ENCODE measurements around the gene OLFML2B. TPM values are rescaled to one million over a fixed set of nuclear protein-coding genes. Genes with fewer than 3 reads are reported as not detected.
A peak's percentile ranks its signal among the peaks of the same experiment; 100 is the strongest.

The OLFML2B gene
- polyA plus RNA-seq, 1 of the 3 experiments (the other 2 are of a cell fraction) = 7.3 TPM

- TF ChIP-seq RXRA (IDR thresholded peaks at IDR 0.05; ENCODE audit: borderline replicate concordance, low read depth) = no peak
- no peak for TF ChIP-seq EP300 (IDR thresholded peaks at IDR 0.05; ENCODE audit: borderline replicate concordance in 1 of 2, low read depth in 1 of 2, low read length in 1 of 2)
- TF ChIP-seq SIN3A (IDR thresholded peaks at IDR 0.05; ENCODE audit: borderline replicate concordance, low read depth, low read length) = no peak
- TF ChIP-seq, protein P1, sequence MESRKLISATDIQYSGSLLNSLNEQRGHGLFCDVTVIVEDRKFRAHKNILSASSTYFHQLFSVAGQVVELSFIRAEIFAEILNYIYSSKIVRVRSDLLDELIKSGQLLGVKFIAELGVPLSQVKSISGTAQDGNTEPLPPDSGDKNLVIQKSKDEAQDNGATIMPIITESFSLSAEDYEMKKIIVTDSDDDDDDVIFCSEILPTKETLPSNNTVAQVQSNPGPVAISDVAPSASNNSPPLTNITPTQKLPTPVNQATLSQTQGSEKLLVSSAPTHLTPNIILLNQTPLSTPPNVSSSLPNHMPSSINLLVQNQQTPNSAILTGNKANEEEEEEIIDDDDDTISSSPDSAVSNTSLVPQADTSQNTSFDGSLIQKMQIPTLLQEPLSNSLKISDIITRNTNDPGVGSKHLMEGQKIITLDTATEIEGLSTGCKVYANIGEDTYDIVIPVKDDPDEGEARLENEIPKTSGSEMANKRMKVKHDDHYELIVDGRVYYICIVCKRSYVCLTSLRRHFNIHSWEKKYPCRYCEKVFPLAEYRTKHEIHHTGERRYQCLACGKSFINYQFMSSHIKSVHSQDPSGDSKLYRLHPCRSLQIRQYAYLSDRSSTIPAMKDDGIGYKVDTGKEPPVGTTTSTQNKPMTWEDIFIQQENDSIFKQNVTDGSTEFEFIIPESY (IDR thresholded peaks at IDR 0.05; ENCODE audit: borderline replicate concordance, low read depth) = no peak
- TF ChIP-seq PBX3 (IDR thresholded peaks at IDR 0.05) = peak; percentile 15; the same call in 1 of the 2 replicates
- peak; percentile 16; the same call in 1 of the 2 replicates for TF ChIP-seq NFIC (IDR thresholded peaks at IDR 0.05; ENCODE audit: borderline replicate concordance)
- TF ChIP-seq JUND (IDR thresholded peaks at IDR 0.05) = peak; percentile 30; the same call in 1 of the 2 replicates
- no peak for TF ChIP-seq RFX5 (IDR thresholded peaks at IDR 0.05; ENCODE audit: low read length)
- TF ChIP-seq, protein P2, sequence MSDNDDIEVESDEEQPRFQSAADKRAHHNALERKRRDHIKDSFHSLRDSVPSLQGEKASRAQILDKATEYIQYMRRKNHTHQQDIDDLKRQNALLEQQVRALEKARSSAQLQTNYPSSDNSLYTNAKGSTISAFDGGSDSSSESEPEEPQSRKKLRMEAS (IDR thresholded peaks at IDR 0.05; ENCODE audit: low read depth) = no peak
These were observed 20.4 kb downstream of the OLFML2B start (continued) for GRCh38 chr1:162003061-162003829.

DNA sequence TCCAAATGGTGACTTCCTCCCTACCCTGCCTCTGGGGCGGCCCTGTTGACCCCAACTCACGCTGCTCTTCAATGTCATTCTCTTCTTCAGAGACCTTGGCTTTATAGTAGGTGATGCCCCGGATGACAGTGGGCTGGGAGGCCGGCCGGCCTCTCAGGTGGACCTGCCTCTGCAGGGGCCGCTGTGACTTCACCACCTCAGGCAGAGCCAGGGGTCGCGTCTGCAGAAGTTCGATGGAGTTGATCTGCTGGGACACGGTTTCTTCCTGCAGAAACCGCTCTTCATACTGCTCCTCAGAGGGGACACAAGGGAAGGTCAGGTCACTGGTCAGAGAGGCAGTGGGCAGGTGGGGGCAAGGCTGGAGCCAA lies 23.6 kb downstream of the OLFML2B start:
- no peaks in the 10 kb centered on the region for H3K9me2 ChIP-seq
- H3K9me3 ChIP-seq = no peaks in the 10 kb centered on the region
- no peak overlapping the region for H3K27ac ChIP-seq (ENCODE audit: low read depth in 2 of 2, low read length in 1 of 2)
- H3K9ac ChIP-seq = no peak overlapping the region
- H3K4me3 ChIP-seq (ENCODE audit: low read depth in 2 of 2, low read length in 1 of 2) = no peak overlapping the region
- no peak overlapping the region for H3K4me2 ChIP-seq
- H3K27me3 ChIP-seq (ENCODE audit: insufficient read depth) = no peaks in the 10 kb centered on the region
- ChIA-PET CTCF (interaction anchor here (1.5 kb wide), 1 partner anchor 37 kb away, joined by 3 read pairs; no protein-coding TSS in a partner anchor), POLR2A (no interaction called here)
- no peaks in the 10 kb centered on the region for H3K79me2 ChIP-seq (ENCODE audit: insufficient read depth)
- H3K4me1 ChIP-seq (ENCODE audit: control insufficient read depth in 1 of 2, insufficient read depth in 2 of 2, low read depth in 1 of 2, low read length in 1 of 2) = peaks cover 9 to 11% of the 10 kb centered on the region in 2 experiments; a peak in 2 of 4 replicates
- H3K36me3 ChIP-seq (replicated peaks in 1 of 2; ENCODE audit: control insufficient read depth in 1 of 2, insufficient read depth in 2 of 2, low read length in 1 of 2) = peaks cover 0 to 9% of the 10 kb centered on the region in 2 experiments
- H4K20me1 ChIP-seq (ENCODE audit: insufficient read depth) = no peaks in the 10 kb centered on the region
- TF ChIP-seq SMC3 (IDR thresholded peaks at IDR 0.05; ENCODE audit: low read depth, low read length) (no peak), FOSL2 (IDR thresholded peaks at IDR 0.05; ENCODE audit: borderline replicate concordance, low read depth) (no peak), FOXJ3 (CRISPR knock-in tag; IDR thresholded peaks at IDR 0.05) (no peak), RFX5 (IDR thresholded peaks at IDR 0.05; ENCODE audit: low read length) (no peak), TAF1 (IDR thresholded peaks at IDR 0.05; ENCODE audit: borderline replicate concordance, low read depth, low read length) (no peak), TEAD4 (IDR thresholded peaks at IDR 0.05; ENCODE audit: borderline replicate concordance, insufficient read depth) (no peak), REST (IDR thresholded peaks at IDR 0.05; ENCODE audit: low read depth, low read length) (no peak), ELF1 (IDR thresholded peaks at IDR 0.05) (no peak), RXRA (IDR thresholded peaks at IDR 0.05; ENCODE audit: borderline replicate concordance, low read depth) (no peak), TCF12 (IDR thresholded peaks at IDR 0.05) (no peak), MEF2A (IDR thresholded peaks at IDR 0.05; ENCODE audit: borderline replicate concordance, low read depth) (no peak), RAD21 (IDR thresholded peaks at IDR 0.05; ENCODE audit: low read length) (no peak)
- TF ChIP-seq, protein P1 (IDR thresholded peaks at IDR 0.05; ENCODE audit: borderline replicate concordance, low read depth) = no peak
- TF ChIP-seq, protein P3, sequence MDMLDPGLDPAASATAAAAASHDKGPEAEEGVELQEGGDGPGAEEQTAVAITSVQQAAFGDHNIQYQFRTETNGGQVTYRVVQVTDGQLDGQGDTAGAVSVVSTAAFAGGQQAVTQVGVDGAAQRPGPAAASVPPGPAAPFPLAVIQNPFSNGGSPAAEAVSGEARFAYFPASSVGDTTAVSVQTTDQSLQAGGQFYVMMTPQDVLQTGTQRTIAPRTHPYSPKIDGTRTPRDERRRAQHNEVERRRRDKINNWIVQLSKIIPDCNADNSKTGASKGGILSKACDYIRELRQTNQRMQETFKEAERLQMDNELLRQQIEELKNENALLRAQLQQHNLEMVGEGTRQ (IDR thresholded peaks at IDR 0.05; ENCODE audit: borderline replicate concordance, low read depth, low read length) = no peak
- H3F3A ChIP-seq (replicated peaks; ENCODE audit: insufficient read depth) = no peaks in the 10 kb centered on the region
- no peak for DNase-seq
- WGBS (ENCODE audit: low lambda C conversion rate) = no CpG with 5 or more reads among the region's 11 CpGs
- no peak overlapping the region for H2AFZ ChIP-seq (ENCODE audit: low read depth)

Data from SK-N-SH (cell line).